OCI-LY3 (cell line): ENCODE data around the gene TCEAL8.

ENCODE experiments used
- H2AFZ ChIP-seq: fragments of 200-600, 300-600 bp; shearing (Covaris generic); 2 replicates; pipeline ENCODE4 v1.6.0; 2014; ENCODE audit warnings: antibody characterized with exemption, low read depth, low read length
- H3K27ac ChIP-seq: fragments of 200-600, 300-600 bp; sonication (generic); 2 replicates; pipeline ENCODE4 v1.5.1; 2014; ENCODE audit warnings: mild to moderate bottlenecking, low read length, moderate library complexity, mixed read lengths
- H3K27me3 ChIP-seq: fragments of 200-600, 300-600 bp; sonication (generic); 2 replicates; pipeline ENCODE4 v1.6.1; 2014; ENCODE audit warnings: low read depth, low read length, mixed read lengths
- H3K36me3 ChIP-seq: fragments of 200-600, 300-600 bp; sonication (generic); replicated peaks from 2 replicates; pipeline ENCODE3; 2014; ENCODE audit warnings: low read depth, low read length, mixed read lengths
- H3K4me1 ChIP-seq: fragments of 300-600, 200-600 bp; sonication (generic); 2 replicates; pipeline ENCODE4 v1.6.1; 2014; ENCODE audit warnings: low read length, mixed read lengths
- H3K4me2 ChIP-seq: fragments of 200-600, 300-600 bp; sonication (generic); 2 replicates; pipeline ENCODE4 v1.6.1; 2014; ENCODE audit warnings: low read length, mixed read lengths
- H3K4me3 ChIP-seq: fragments of 300-600, 200-600 bp; sonication (generic); 2 replicates; pipeline ENCODE4 v1.5.1; 2014; ENCODE audit warnings: antibody characterized with exemption, mild to moderate bottlenecking, low read length, moderate library complexity
- H3K79me2 ChIP-seq: fragments of 300-600, 200-600 bp; shearing (Covaris generic); 2 replicates; pipeline ENCODE4 v1.6.1; 2014; ENCODE audit warnings: mild to moderate bottlenecking, low read length, mixed read lengths
- H3K9ac ChIP-seq: fragments of 300-600, 200-600 bp; shearing (Covaris generic); 2 replicates; pipeline ENCODE4 v1.6.0; 2014; ENCODE audit warnings: mild to moderate bottlenecking, low read length, moderate library complexity
- H3K9me3 ChIP-seq: fragments of 200-600, 300-600 bp; shearing (Covaris generic); 2 replicates; pipeline ENCODE4 v1.6.1; 2014; ENCODE audit warnings: low read length, mixed read lengths; ENCODE audit not compliant: insufficient read depth
- H4K20me1 ChIP-seq: fragments of 200-600, 300-600 bp; sonication (generic); 2 replicates; pipeline ENCODE4 v1.6.1; 2016; ENCODE audit warnings: low read length, mixed read lengths; ENCODE audit not compliant: insufficient read depth
- CTCF ChIP-seq: fragments of 200-600, 300-600 bp; sonication (generic); IDR thresholded peaks from 2 replicates; pipeline ENCODE4 v1.5.1; 2014; ENCODE audit warnings: antibody characterized with exemption, low read length, low read depth
- EZH2phosphoT487 ChIP-seq: fragments of 200-600 bp; shearing (Covaris generic); IDR thresholded peaks from 2 replicates; pipeline ENCODE4 v1.6.1; 2018; ENCODE audit warnings: antibody characterized with exemption, mixed run types, low read depth

Gene TCEAL8

GRCh38 chrX:103215425-103215991, 39.4 kb downstream of the TCEAL8 start:
- Histone ChIP-seq H3K4me3 (no peak overlapping the region), H3K9ac (no peak overlapping the region), H3K27me3 (no peaks in the 10 kb centered on the region), H3K36me3 (no peaks in the 10 kb centered on the region), H3K27ac (no peak overlapping the region), H4K20me1 (no peaks in the 10 kb centered on the region), H2AFZ (no peak overlapping the region), H3K79me2 (no peaks in the 10 kb centered on the region), H3K4me2 (no peak overlapping the region), H3K9me3 (no peaks in the 10 kb centered on the region), H3K4me1 (no peaks in the 10 kb centered on the region)
- no peak for TF ChIP-seq CTCF
- no peak for TF ChIP-seq EZH2phosphoT487

GRCh38 chrX:103214870-103215424, 40.0 kb downstream of the TCEAL8 start, which contains the start of gene BEX4:
Gene BEX4, plus strand, starts transcription at chrX:103215108. Its CDS starts 1,046 bp downstream, at chrX:103216154.
- no peaks in the 10 kb centered on the region for H3K36me3 ChIP-seq
- no peaks in the 10 kb centered on the region for H4K20me1 ChIP-seq
- H3K9me3 ChIP-seq, result no peaks in the 10 kb centered on the region
- H3K4me2 ChIP-seq, result no peak within 1 kb of the TSS
- TF ChIP-seq CTCF, result no peak
- TF ChIP-seq EZH2phosphoT487, result no peak
- H3K79me2 ChIP-seq, result no peaks in the 10 kb centered on the region
- no peaks in the 10 kb centered on the region for H3K27me3 ChIP-seq
- no peaks in the 10 kb centered on the region for H3K4me1 ChIP-seq
- no peak within 1 kb of the TSS for H3K27ac ChIP-seq
- H3K4me3 ChIP-seq, result no peak within 1 kb of the TSS
- no peak within 1 kb of the TSS for H3K9ac ChIP-seq
- H2AFZ ChIP-seq, result no peak within 1 kb of the TSS

GRCh38 chrX:103212749-103213457, 42.1 kb downstream of the TCEAL8 start:
- Histone ChIP-seq H3K79me2 (no peaks in the 10 kb centered on the region), H3K27ac (no peak overlapping the region), H3K4me3 (no peak overlapping the region), H2AFZ (no peak overlapping the region), H4K20me1 (no peaks in the 10 kb centered on the region), H3K9ac (no peak overlapping the region), H3K27me3 (no peaks in the 10 kb centered on the region), H3K36me3 (no peaks in the 10 kb centered on the region), H3K4me1 (no peaks in the 10 kb centered on the region), H3K4me2 (no peak overlapping the region), H3K9me3 (no peaks in the 10 kb centered on the region)
- no peak for TF ChIP-seq CTCF
- TF ChIP-seq EZH2phosphoT487, result no peak

GRCh38 chrX:103211012-103211715, 43.8 kb downstream of the TCEAL8 start:
- Histone ChIP-seq H3K36me3 (no peaks in the 10 kb centered on the region), H3K9ac (no peak overlapping the region), H3K4me3 (no peak overlapping the region), H3K27ac (no peak overlapping the region), H3K27me3 (no peaks in the 10 kb centered on the region), H3K4me2 (no peak overlapping the region), H2AFZ (no peak overlapping the region), H3K79me2 (no peaks in the 10 kb centered on the region), H4K20me1 (no peaks in the 10 kb centered on the region), H3K4me1 (no peaks in the 10 kb centered on the region), H3K9me3 (no peaks in the 10 kb centered on the region)
- no peak for TF ChIP-seq EZH2phosphoT487
- TF ChIP-seq CTCF, result peak; percentile 50
